HEK293 (cell line): Measurements from ENCODE around the gene TMED1.

Experiments
- GLIS1 ChIP-seq: fragments of 450-650 bp; formaldehyde crosslinking; IDR thresholded peaks from 2 replicates; pipeline ENCODE4 v1.5.1; 2016; ENCODE audit warnings: missing biosample characterization, missing genetic modification characterization
- KLF1 ChIP-seq: fragments of 450-650 bp; formaldehyde crosslinking; IDR thresholded peaks from 2 replicates; pipeline ENCODE4 v1.5.1; 2016; ENCODE audit warnings: missing biosample characterization, missing genetic modification characterization
- KLF16 ChIP-seq: fragments of 450-650 bp; formaldehyde crosslinking; IDR thresholded peaks from 2 replicates; pipeline ENCODE4 v1.5.1; 2017; ENCODE audit warnings: missing biosample characterization, missing genetic modification characterization
- KLF17 ChIP-seq: fragments of 450-650 bp; formaldehyde crosslinking; IDR thresholded peaks from 2 replicates; pipeline ENCODE4 v1.5.1; 2016; ENCODE audit warnings: missing biosample characterization, missing genetic modification characterization
- KLF7 ChIP-seq: fragments of 450-650 bp; formaldehyde crosslinking; IDR thresholded peaks from 2 replicates; pipeline ENCODE4 v1.5.1; 2016; ENCODE audit warnings: missing biosample characterization, missing genetic modification characterization, borderline replicate concordance
- PATZ1 ChIP-seq: fragments of 450-650 bp; formaldehyde crosslinking; IDR thresholded peaks from 2 replicates; pipeline ENCODE4 v1.5.1; 2016; ENCODE audit warnings: missing biosample characterization, missing genetic modification characterization
- SP3 ChIP-seq: fragments of 450-650 bp; formaldehyde crosslinking; IDR thresholded peaks from 2 replicates; pipeline ENCODE4 v1.5.1; 2016; ENCODE audit warnings: missing biosample characterization, missing genetic modification characterization
- SP7 ChIP-seq: fragments of 450-650 bp; formaldehyde crosslinking; IDR thresholded peaks from 2 replicates; pipeline ENCODE4 v1.5.1; 2016; ENCODE audit warnings: missing biosample characterization, missing genetic modification characterization
- ZBTB10 ChIP-seq: fragments of 450-650 bp; formaldehyde crosslinking; IDR thresholded peaks from 2 replicates; pipeline ENCODE4 v1.5.1; 2016; ENCODE audit warnings: missing biosample characterization, missing genetic modification characterization
- ZBTB11 ChIP-seq: fragments of 450-650 bp; formaldehyde crosslinking; conservative IDR thresholded peaks from 2 replicates; pipeline ENCODE4 v1.5.1; 2016; ENCODE audit warnings: low read depth, missing biosample characterization, missing genetic modification characterization
- ZBTB26 ChIP-seq: fragments of 450-650 bp; formaldehyde crosslinking; optimal IDR thresholded peaks from 2 replicates; pipeline ENCODE3; 2016; ENCODE audit warnings: missing biosample characterization, mild to moderate bottlenecking, missing genetic modification characterization
- ZBTB48 ChIP-seq: fragments of 450-650 bp; formaldehyde crosslinking; IDR thresholded peaks from 2 replicates; pipeline ENCODE4 v1.5.1; 2016; ENCODE audit warnings: missing biosample characterization, missing genetic modification characterization
- ZBTB7A ChIP-seq: fragments of 450-650 bp; formaldehyde crosslinking; IDR thresholded peaks from 2 replicates; pipeline ENCODE4 v1.5.1; 2016; ENCODE audit warnings: low read depth, missing biosample characterization, missing genetic modification characterization
- ZIC2 ChIP-seq: fragments of 450-650 bp; formaldehyde crosslinking; IDR thresholded peaks from 2 replicates; pipeline ENCODE4 v1.5.1; 2016; ENCODE audit warnings: missing biosample characterization, missing genetic modification characterization
- ZNF146 ChIP-seq: fragments of 450-650 bp; formaldehyde crosslinking; IDR thresholded peaks from 2 replicates; pipeline ENCODE4 v1.5.1; 2016; ENCODE audit warnings: missing biosample characterization, missing genetic modification characterization
- ZNF692 ChIP-seq: fragments of 450-650 bp; formaldehyde crosslinking; IDR thresholded peaks from 2 replicates; pipeline ENCODE4 v1.5.1; 2016; ENCODE audit warnings: missing biosample characterization, missing genetic modification characterization
- ZNF701 ChIP-seq: fragments of 450-650 bp; formaldehyde crosslinking; IDR thresholded peaks from 2 replicates; pipeline ENCODE4 v1.5.1; 2016; ENCODE audit warnings: missing biosample characterization, missing genetic modification characterization
- ZNF76 ChIP-seq: fragments of 450-650 bp; formaldehyde crosslinking; IDR thresholded peaks from 2 replicates; pipeline ENCODE4; 2016; ENCODE audit warnings: low read depth, missing biosample characterization, missing genetic modification characterization, borderline replicate concordance

Gene TMED1

GRCh38 chr19:10871711-10872545, 35.9 kb upstream of the TMED1 start (continued):
- TF ChIP-seq ZBTB7A (peak; percentile 78), SP3 (peak; percentile 93), GLIS1 (tag by site-specific recombination) (peak; percentile 87), KLF17 (tag by site-specific recombination) (peak; percentile 41; the same call in 1 of the 2 replicates), ZBTB26 (tag by site-specific recombination) (peak; percentile 42), KLF1 (tag by site-specific recombination) (peak; percentile 92), ZNF146 (tag by site-specific recombination) (no peak), ZNF692 (tag by site-specific recombination) (0 out of 2 replicates have a peak, but pooled peaks have one; percentile 22), ZBTB10 (tag by site-specific recombination) (peak; percentile 57; the same call in 1 of the 2 replicates), PATZ1 (tag by site-specific recombination) (peak; percentile 91), ZBTB11 (tag by site-specific recombination) (peak; percentile 14; the same call in 1 of the 2 replicates), ZNF701 (tag by site-specific recombination) (no peak), SP7 (tag by site-specific recombination) (0 out of 2 replicates have a peak, but pooled peaks have one; percentile 12), KLF16 (tag by site-specific recombination) (peak; percentile 44; the same call in 1 of the 2 replicates), ZNF76 (peak; percentile 40; the same call in 1 of the 2 replicates), ZBTB48 (tag by site-specific recombination) (peak; percentile 52; the same call in 1 of the 2 replicates), KLF7 (peak; percentile 80), ZIC2 (tag by site-specific recombination) (peak; percentile 86)
